ENCODE data around the gene IFT52. TPM values are rescaled to one million over a fixed set of nuclear protein-coding genes. Genes with fewer than 3 reads are reported as not detected.

The IFT52 gene
- total RNA-seq, 1 experiment from 2014 or later: 23.0 TPM

DNA sequence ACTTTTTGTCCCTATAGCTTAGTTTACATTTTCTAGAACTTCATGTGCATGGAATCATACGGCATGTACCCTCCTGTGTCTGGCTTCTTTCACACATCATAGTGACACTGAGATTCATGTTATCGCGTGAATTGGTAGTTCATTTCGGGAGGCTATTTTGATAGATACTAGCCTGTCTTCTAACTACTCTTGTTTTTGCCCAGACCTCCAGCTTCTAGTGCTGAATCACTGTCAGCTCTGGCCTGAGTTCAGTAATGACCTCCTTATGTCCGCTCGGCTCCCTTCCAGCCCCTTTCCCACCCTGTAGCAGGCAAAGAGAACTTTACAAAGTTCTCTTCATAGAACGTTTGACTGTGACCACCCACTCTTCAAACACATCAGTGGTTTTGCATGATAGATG, 90.2 kb downstream of the IFT52 start:
- Histone ChIP-seq H3K4me2 (ENCODE audit: low read length) (no peak overlapping the region), H4K20me1 (ENCODE audit: low read length) (no peaks in the 10 kb centered on the region), H2AFZ (ENCODE audit: low read length) (no peak overlapping the region), H3K9me3 (ENCODE audit: low read length) (no peaks in the 10 kb centered on the region), H3K4me3 (ENCODE audit: low read length) (no peak overlapping the region), H3K9me2 (replicated peaks; ENCODE audit: low read length) (no peaks in the 10 kb centered on the region), H3K4me1 (ENCODE audit: insufficient read depth, low read length) (no peaks in the 10 kb centered on the region), H3K27ac (ENCODE audit: low read length) (no peak overlapping the region), H3K79me2 (ENCODE audit: low read length) (peaks cover 12% of the 10 kb centered on the region; the same call in 1 of the 2 replicates), H3K27me3 (ENCODE audit: low read length) (no peaks in the 10 kb centered on the region), H3F3A (ENCODE audit: low read length, unreplicated experiment) (no peaks in the 10 kb centered on the region), H3K9ac (ENCODE audit: low read length) (no peak overlapping the region), H3K36me3 (ENCODE audit: low read depth, low read length) (peaks cover 28% of the 10 kb centered on the region)
- TF ChIP-seq EZH2 (IDR thresholded peaks at IDR 0.05; ENCODE audit: low read length, unreplicated experiment): no peak
- TF ChIP-seq, protein P1, sequence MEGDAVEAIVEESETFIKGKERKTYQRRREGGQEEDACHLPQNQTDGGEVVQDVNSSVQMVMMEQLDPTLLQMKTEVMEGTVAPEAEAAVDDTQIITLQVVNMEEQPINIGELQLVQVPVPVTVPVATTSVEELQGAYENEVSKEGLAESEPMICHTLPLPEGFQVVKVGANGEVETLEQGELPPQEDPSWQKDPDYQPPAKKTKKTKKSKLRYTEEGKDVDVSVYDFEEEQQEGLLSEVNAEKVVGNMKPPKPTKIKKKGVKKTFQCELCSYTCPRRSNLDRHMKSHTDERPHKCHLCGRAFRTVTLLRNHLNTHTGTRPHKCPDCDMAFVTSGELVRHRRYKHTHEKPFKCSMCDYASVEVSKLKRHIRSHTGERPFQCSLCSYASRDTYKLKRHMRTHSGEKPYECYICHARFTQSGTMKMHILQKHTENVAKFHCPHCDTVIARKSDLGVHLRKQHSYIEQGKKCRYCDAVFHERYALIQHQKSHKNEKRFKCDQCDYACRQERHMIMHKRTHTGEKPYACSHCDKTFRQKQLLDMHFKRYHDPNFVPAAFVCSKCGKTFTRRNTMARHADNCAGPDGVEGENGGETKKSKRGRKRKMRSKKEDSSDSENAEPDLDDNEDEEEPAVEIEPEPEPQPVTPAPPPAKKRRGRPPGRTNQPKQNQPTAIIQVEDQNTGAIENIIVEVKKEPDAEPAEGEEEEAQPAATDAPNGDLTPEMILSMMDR (conservative IDR thresholded peaks at IDR 0.05; ENCODE audit: low read depth, low read length): no peak
- no peak for TF ChIP-seq EZH2phosphoT487 (IDR thresholded peaks at IDR 0.05; ENCODE audit: borderline replicate concordance, low read length)
- POLR2A ChIA-PET (ENCODE audit: unreplicated experiment): no interaction called here
- CTCF ChIA-PET: no interaction called here
- intact Hi-C loops (cut with micrococcal nuclease): no loop called here
- BruUV-seq (replicated peaks): no TSS peak
- ATAC-seq (no peak), DNase-seq (no peak)

DNA sequence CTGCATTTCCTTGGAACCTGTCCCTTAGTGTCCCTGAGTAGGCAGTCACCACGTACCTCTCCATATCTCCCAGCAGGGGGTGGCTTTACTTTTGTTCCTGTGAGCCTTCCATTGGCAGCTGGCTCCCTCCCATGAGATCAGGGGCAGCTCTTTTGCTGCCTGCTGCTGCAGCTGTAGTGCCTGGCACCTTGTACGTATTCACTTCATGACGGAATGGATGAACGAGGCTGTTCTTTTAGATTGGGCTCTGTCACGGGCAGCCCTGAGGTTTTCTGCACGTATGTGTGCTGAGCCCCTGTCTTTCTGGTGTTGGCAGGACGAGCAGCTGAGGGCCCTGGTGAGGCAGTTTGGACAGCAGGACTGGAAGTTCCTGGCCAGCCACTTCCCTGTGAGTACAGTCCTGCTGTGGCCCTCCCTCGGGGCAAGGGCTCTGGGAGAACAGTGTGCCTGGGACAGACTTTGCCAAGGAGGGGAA, 90.8 kb downstream of the IFT52 start:
- no peaks in the 10 kb centered on the region for H3K9me3 ChIP-seq (ENCODE audit: low read length)
- intact Hi-C loops (cut with micrococcal nuclease): no loop called here
- BruUV-seq (replicated peaks): no TSS peak
- no peaks in the 10 kb centered on the region for H3K9me2 ChIP-seq (replicated peaks; ENCODE audit: low read length)
- TF ChIP-seq, protein P1 (conservative IDR thresholded peaks at IDR 0.05; ENCODE audit: low read depth, low read length): peak; percentile 30; the same call in 1 of the 2 replicates
- no peak for TF ChIP-seq EZH2 (IDR thresholded peaks at IDR 0.05; ENCODE audit: low read length, unreplicated experiment)
- no peak for TF ChIP-seq EZH2phosphoT487 (IDR thresholded peaks at IDR 0.05; ENCODE audit: borderline replicate concordance, low read length)
- no peak overlapping the region for H3K4me3 ChIP-seq (ENCODE audit: low read length)
- ATAC-seq (0 out of 2 replicates have a peak, but pooled peaks have one; percentile 24), DNase-seq (no peak)
- H3F3A ChIP-seq (ENCODE audit: low read length, unreplicated experiment): no peaks in the 10 kb centered on the region
- no peaks in the 10 kb centered on the region for H4K20me1 ChIP-seq (ENCODE audit: low read length)
- no peaks in the 10 kb centered on the region for H3K27me3 ChIP-seq (ENCODE audit: low read length)
- no peaks in the 10 kb centered on the region for H3K4me1 ChIP-seq (ENCODE audit: insufficient read depth, low read length)
- peaks cover 9% of the 10 kb centered on the region; the same call in 1 of the 2 replicates for H3K79me2 ChIP-seq (ENCODE audit: low read length)
- ChIA-PET CTCF (no interaction called here), POLR2A (ENCODE audit: unreplicated experiment) (no interaction called here)
- H3K27ac ChIP-seq (ENCODE audit: low read length): no peak overlapping the region
- H2AFZ ChIP-seq (ENCODE audit: low read length): no peak overlapping the region
- no peak overlapping the region for H3K9ac ChIP-seq (ENCODE audit: low read length)
- peaks cover 24% of the 10 kb centered on the region for H3K36me3 ChIP-seq (ENCODE audit: low read depth, low read length)
- H3K4me2 ChIP-seq (ENCODE audit: low read length): no peak overlapping the region

DNA sequence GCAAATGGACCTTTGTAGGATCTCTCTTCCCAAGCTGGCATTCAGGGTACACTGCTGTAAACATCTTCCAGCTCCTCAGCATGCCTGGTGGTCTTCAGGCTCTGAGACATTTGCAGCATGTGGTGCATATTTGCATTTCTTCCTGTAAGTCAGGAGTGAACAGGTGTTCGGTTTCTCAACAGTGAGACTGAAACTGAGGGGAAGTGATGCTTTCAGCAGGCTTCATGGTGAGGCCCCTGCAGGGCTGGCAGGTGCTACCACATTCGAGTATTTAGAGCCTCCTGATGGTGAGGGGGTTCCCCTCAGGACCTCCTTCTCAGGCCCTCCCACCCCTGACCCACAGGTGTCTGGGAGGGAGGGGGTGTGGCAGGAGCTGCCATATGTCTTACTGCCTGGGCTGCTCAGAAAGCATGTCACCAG, 91.3 kb downstream of the IFT52 start:
- Histone ChIP-seq H3K27me3 (ENCODE audit: low read length) (no peaks in the 10 kb centered on the region), H3K9me2 (replicated peaks; ENCODE audit: low read length) (no peaks in the 10 kb centered on the region), H3K4me2 (ENCODE audit: low read length) (no peak overlapping the region), H3K36me3 (ENCODE audit: low read depth, low read length) (peaks cover 21% of the 10 kb centered on the region; the same call in 1 of the 2 replicates), H3K27ac (ENCODE audit: low read length) (no peak overlapping the region), H3F3A (ENCODE audit: low read length, unreplicated experiment) (no peaks in the 10 kb centered on the region), H2AFZ (ENCODE audit: low read length) (no peak overlapping the region), H3K4me1 (ENCODE audit: insufficient read depth, low read length) (no peaks in the 10 kb centered on the region), H3K9me3 (ENCODE audit: low read length) (no peaks in the 10 kb centered on the region), H4K20me1 (ENCODE audit: low read length) (no peaks in the 10 kb centered on the region), H3K79me2 (ENCODE audit: low read length) (0 out of 2 replicates have a peak, but pooled peaks cover 4% of the 10 kb centered on the region), H3K4me3 (ENCODE audit: low read length) (no peak overlapping the region), H3K9ac (ENCODE audit: low read length) (no peak overlapping the region)
- ChIA-PET CTCF (no interaction called here), POLR2A (ENCODE audit: unreplicated experiment) (no interaction called here)
- no TSS peak for BruUV-seq (replicated peaks)
- TF ChIP-seq EZH2phosphoT487 (IDR thresholded peaks at IDR 0.05; ENCODE audit: borderline replicate concordance, low read length) (no peak), EZH2 (IDR thresholded peaks at IDR 0.05; ENCODE audit: low read length, unreplicated experiment) (no peak)
- TF ChIP-seq, protein P1 (conservative IDR thresholded peaks at IDR 0.05; ENCODE audit: low read depth, low read length): no peak
- ATAC-seq (no peak), DNase-seq (no peak)
- intact Hi-C loops (cut with micrococcal nuclease): no loop called here

Measured in PC-3 (cell line).